ENCODE measurements around the gene VWA7.
A peak's percentile ranks its signal among the peaks of the same experiment; 100 is the strongest.

Gene VWA7

GRCh38 chr6:31768363-31769257, 8.5 kb downstream of the VWA7 start:
- Histone ChIP-seq H3K9ac (ENCODE audit: low read length) (no peak overlapping the region), H3K4me3 (ENCODE audit: low read length) (no peak overlapping the region), H3K27me3 (ENCODE audit: control insufficient read depth, insufficient read depth, low read length) (no peaks in the 10 kb centered on the region), H3K36me3 (ENCODE audit: control insufficient read depth, insufficient read depth, low read length) (no peaks in the 10 kb centered on the region), H3K4me1 (ENCODE audit: control insufficient read depth, insufficient read depth, low read length) (no peaks in the 10 kb centered on the region), H3K27ac (ENCODE audit: low read depth, low read length) (no peak overlapping the region)

DNA sequence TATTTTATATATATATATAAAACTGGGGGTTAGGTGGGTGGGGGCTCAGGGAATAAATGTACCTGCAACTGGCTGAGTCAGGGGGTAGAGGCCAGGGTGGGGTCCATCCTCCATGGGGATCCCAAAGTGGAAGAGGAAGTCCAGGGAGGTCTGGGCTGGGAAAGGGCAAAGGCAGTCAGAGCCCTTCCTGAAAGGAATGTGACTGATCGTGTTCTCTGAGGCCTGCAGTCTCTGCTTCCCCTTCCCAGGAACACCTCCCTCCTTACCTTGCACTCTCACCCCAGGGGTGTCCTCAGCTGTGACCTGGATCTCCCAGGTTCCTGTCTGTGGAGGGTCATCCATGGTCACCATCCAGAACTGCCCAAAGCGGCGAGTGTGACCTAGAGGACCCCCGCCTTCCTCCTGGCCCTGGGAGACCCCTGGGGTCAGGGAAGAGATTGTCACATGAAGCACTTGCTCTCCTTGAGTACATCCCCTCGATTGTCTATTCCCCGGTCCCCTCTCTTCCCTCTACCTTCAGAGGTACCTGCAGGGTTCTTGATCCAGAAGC, 10.0 kb downstream of the VWA7 start:
- H3K36me3 ChIP-seq (ENCODE audit: control insufficient read depth, insufficient read depth, low read length), result no peaks in the 10 kb centered on the region

GRCh38 chr6:31765910-31766794, 11.0 kb downstream of the VWA7 start:
- H3K4me1 ChIP-seq (ENCODE audit: control insufficient read depth, insufficient read depth, low read length), result no peaks in the 10 kb centered on the region
- H3K27me3 ChIP-seq (ENCODE audit: control insufficient read depth, insufficient read depth, low read length), result no peaks in the 10 kb centered on the region
- peak overlapping the region; percentile 18 for H3K4me3 ChIP-seq (ENCODE audit: low read length)
- H3K36me3 ChIP-seq (ENCODE audit: control insufficient read depth, insufficient read depth, low read length), result no peaks in the 10 kb centered on the region
- no peak overlapping the region for H3K9ac ChIP-seq (ENCODE audit: low read length)
- no peak overlapping the region for H3K27ac ChIP-seq (ENCODE audit: low read depth, low read length)

More for the DNA sequence above, 10.0 kb downstream of the VWA7 start:
- H3K27ac ChIP-seq (ENCODE audit: low read depth, low read length), result no peak overlapping the region
- no peak overlapping the region for H3K9ac ChIP-seq (ENCODE audit: low read length)
- H3K4me1 ChIP-seq (ENCODE audit: control insufficient read depth, insufficient read depth, low read length), result no peaks in the 10 kb centered on the region
- H3K27me3 ChIP-seq (ENCODE audit: control insufficient read depth, insufficient read depth, low read length), result no peaks in the 10 kb centered on the region
- no peak overlapping the region for H3K4me3 ChIP-seq (ENCODE audit: low read length)

GRCh38 chr6:31765559-31765909, 11.6 kb downstream of the VWA7 start:
- Histone ChIP-seq H3K4me3 (ENCODE audit: low read length) (no peak overlapping the region), H3K27ac (ENCODE audit: low read depth, low read length) (no peak overlapping the region), H3K27me3 (ENCODE audit: control insufficient read depth, insufficient read depth, low read length) (no peaks in the 10 kb centered on the region), H3K4me1 (ENCODE audit: control insufficient read depth, insufficient read depth, low read length) (no peaks in the 10 kb centered on the region), H3K9ac (ENCODE audit: low read length) (no peak overlapping the region), H3K36me3 (ENCODE audit: control insufficient read depth, insufficient read depth, low read length) (no peaks in the 10 kb centered on the region)

GRCh38 chr6:31764198-31764597, 12.9 kb downstream of the VWA7 start:
- Histone ChIP-seq H3K27ac (ENCODE audit: low read depth, low read length) (no peak overlapping the region), H3K9ac (ENCODE audit: low read length) (no peak overlapping the region), H3K4me1 (ENCODE audit: control insufficient read depth, insufficient read depth, low read length) (no peaks in the 10 kb centered on the region), H3K27me3 (ENCODE audit: control insufficient read depth, insufficient read depth, low read length) (no peaks in the 10 kb centered on the region), H3K36me3 (ENCODE audit: control insufficient read depth, insufficient read depth, low read length) (no peaks in the 10 kb centered on the region), H3K4me3 (ENCODE audit: low read length) (no peak overlapping the region)

- no peak overlapping the region for H3K4me3 ChIP-seq (ENCODE audit: low read length)
- H3K27ac ChIP-seq (ENCODE audit: low read depth, low read length), result no peak overlapping the region
- no peaks in the 10 kb centered on the region for H3K4me1 ChIP-seq (ENCODE audit: control insufficient read depth, insufficient read depth, low read length)
- no peaks in the 10 kb centered on the region for H3K27me3 ChIP-seq (ENCODE audit: control insufficient read depth, insufficient read depth, low read length)
- no peaks in the 10 kb centered on the region for H3K36me3 ChIP-seq (ENCODE audit: control insufficient read depth, insufficient read depth, low read length)
- no peak overlapping the region for H3K9ac ChIP-seq (ENCODE audit: low read length)
Measured at GRCh38 chr6:31763619-31763940, 13.5 kb downstream of the VWA7 start.

DNA sequence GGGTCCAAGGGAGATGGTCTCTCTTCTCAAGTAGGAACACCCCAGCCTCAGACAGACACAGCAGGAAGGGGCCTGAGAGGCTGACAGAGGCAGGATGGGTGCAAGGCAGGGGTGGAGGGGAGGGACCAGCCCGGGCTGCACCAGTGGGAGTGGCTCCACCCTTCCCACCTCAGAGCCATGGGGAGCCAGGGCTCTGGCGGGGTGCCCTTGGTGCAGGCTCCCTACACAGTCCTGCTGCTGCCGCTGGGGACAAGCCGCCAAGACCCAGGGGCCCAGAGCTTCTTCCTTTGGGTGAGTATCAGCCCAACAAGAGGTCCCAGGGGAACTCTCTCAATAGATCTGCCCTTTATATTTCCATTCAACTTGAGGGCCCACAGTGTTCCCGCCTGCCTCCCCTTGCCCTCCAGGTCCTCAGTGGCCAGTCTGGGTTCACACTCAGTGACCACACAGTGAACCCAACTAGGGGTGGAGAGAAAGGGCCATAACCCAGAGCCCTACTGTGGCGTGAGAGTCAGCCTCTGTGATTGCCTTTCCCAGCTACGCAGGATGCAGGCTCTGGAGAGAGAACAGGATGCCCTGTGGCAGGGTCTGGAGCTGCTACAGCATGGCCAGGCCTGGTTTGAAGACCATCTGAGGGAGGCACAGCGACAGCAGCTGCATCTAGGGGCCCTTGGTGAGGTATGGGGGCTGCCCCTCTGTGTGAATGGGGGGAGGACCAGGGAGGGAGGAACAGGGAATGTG, 14.1 kb downstream of the VWA7 start:
- Histone ChIP-seq H3K27ac (ENCODE audit: low read depth, low read length) (no peak overlapping the region), H3K36me3 (ENCODE audit: control insufficient read depth, insufficient read depth, low read length) (no peaks in the 10 kb centered on the region), H3K4me3 (ENCODE audit: low read length) (no peak overlapping the region), H3K9ac (ENCODE audit: low read length) (no peak overlapping the region), H3K4me1 (ENCODE audit: control insufficient read depth, insufficient read depth, low read length) (no peaks in the 10 kb centered on the region), H3K27me3 (ENCODE audit: control insufficient read depth, insufficient read depth, low read length) (no peaks in the 10 kb centered on the region)

- no peaks in the 10 kb centered on the region for H3K27me3 ChIP-seq (ENCODE audit: control insufficient read depth, insufficient read depth, low read length)
- no peak within 1 kb of the TSS for H3K27ac ChIP-seq (ENCODE audit: low read depth, low read length)
- no peaks in the 10 kb centered on the region for H3K4me1 ChIP-seq (ENCODE audit: control insufficient read depth, insufficient read depth, low read length)
- no peak within 1 kb of the TSS for H3K9ac ChIP-seq (ENCODE audit: low read length)
- no peak within 1 kb of the TSS for H3K4me3 ChIP-seq (ENCODE audit: low read length)
- H3K36me3 ChIP-seq (ENCODE audit: control insufficient read depth, insufficient read depth, low read length), result no peaks in the 10 kb centered on the region
Measured at GRCh38 chr6:31762356-31762755, 14.8 kb downstream of the VWA7 start, which contains the start of gene SAPCD1. Gene SAPCD1, plus strand, starts transcription at chr6:31762656. Its CDS starts 399 bp downstream, at chr6:31763055.

DNA sequence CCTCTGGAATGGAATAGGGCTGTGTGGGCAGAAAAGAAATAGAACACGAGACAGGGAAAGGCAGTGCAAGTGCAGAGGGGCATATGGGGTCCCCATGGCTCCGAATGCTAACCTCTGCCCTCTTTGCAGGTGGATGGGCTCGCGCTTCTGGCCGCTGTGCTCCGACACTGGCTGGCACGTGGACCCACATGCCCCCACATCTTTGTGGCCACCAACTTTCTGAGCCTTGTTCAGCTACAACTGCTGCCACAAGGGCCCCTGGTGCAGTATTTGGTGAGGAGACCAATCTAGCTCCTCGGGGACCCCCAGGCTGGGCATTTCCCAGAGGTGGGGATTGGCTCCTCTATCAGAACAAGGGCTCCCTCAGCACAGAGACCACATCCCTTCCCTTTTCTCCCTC, 15.8 kb downstream of the VWA7 start:
- Histone ChIP-seq H3K36me3 (ENCODE audit: control insufficient read depth, insufficient read depth, low read length) (no peaks in the 10 kb centered on the region), H3K27ac (ENCODE audit: low read depth, low read length) (no peak overlapping the region), H3K4me1 (ENCODE audit: control insufficient read depth, insufficient read depth, low read length) (no peaks in the 10 kb centered on the region), H3K9ac (ENCODE audit: low read length) (no peak overlapping the region), H3K27me3 (ENCODE audit: control insufficient read depth, insufficient read depth, low read length) (no peaks in the 10 kb centered on the region), H3K4me3 (ENCODE audit: low read length) (no peak overlapping the region)

DNA sequence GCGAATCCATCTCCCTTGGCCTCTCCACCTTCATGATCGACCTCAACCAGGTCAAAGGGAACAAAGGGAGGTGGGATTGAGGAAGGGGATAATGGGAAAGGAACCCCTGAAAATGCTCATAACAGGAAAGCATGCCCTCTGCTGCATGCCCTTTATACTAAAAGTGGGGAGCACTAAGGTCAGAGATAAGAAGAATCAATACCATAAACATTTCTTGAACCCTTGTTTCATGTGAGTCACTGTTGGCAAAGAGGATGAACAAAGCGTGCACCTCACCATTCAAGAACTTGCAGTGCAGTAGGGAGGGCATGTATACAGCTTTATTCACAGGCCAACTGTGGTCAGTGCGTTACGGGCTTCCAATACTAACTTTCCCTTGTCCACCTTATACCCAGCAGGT, 16.3 kb downstream of the VWA7 start:
- Histone ChIP-seq H3K9ac (ENCODE audit: low read length) (no peak overlapping the region), H3K27me3 (ENCODE audit: control insufficient read depth, insufficient read depth, low read length) (no peaks in the 10 kb centered on the region), H3K4me3 (ENCODE audit: low read length) (no peak overlapping the region), H3K4me1 (ENCODE audit: control insufficient read depth, insufficient read depth, low read length) (no peaks in the 10 kb centered on the region), H3K27ac (ENCODE audit: low read depth, low read length) (no peak overlapping the region), H3K36me3 (ENCODE audit: control insufficient read depth, insufficient read depth, low read length) (no peaks in the 10 kb centered on the region)

GRCh38 chr6:31758281-31758680, 18.8 kb downstream of the VWA7 start:
- Histone ChIP-seq H3K4me3 (ENCODE audit: low read length) (no peak overlapping the region), H3K27me3 (ENCODE audit: control insufficient read depth, insufficient read depth, low read length) (no peaks in the 10 kb centered on the region), H3K27ac (ENCODE audit: low read depth, low read length) (no peak overlapping the region), H3K4me1 (ENCODE audit: control insufficient read depth, insufficient read depth, low read length) (no peaks in the 10 kb centered on the region), H3K36me3 (ENCODE audit: control insufficient read depth, insufficient read depth, low read length) (no peaks in the 10 kb centered on the region), H3K9ac (ENCODE audit: low read length) (no peak overlapping the region)

DNA sequence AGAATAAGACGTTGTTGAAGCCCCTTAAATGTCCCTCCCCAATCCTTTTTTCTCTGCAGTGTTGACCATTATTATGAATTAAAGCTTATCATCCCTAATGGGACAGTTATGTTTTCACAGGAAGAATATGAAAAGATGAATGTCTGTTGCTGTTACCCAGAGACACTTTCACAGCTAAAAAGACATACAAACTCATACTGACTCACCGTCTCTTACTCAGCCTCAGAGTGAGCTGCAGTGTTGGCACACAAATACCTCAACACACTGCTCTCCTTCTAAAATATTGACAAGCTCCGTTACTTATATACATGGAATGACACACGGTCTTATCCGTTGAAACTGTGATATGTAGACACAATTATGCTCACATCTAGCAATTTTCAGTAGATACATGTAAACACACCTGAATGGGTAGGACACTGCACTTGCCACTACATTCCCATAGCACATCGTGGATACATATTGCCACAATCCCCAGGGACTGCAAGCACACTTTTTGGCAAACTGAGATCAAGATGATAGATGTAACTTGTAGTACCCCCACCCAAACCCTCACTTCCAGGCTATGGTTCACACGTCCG, 24.3 kb downstream of the VWA7 start:
- Histone ChIP-seq H3K4me3 (ENCODE audit: low read length) (no peak overlapping the region), H3K4me1 (ENCODE audit: control insufficient read depth, insufficient read depth, low read length) (no peaks in the 10 kb centered on the region), H3K9ac (ENCODE audit: low read length) (no peak overlapping the region), H3K36me3 (ENCODE audit: control insufficient read depth, insufficient read depth, low read length) (no peaks in the 10 kb centered on the region), H3K27me3 (ENCODE audit: control insufficient read depth, insufficient read depth, low read length) (no peaks in the 10 kb centered on the region), H3K27ac (ENCODE audit: low read depth, low read length) (no peak overlapping the region)
